T-helper 22 cell (primary cell): ENCODE measurements around the gene PATZ1.
"Not testable (repeated sequence)": the region's sequence is repeated elsewhere in the genome, so short reads cannot be mapped to it uniquely, and the experiment has no call there.

ENCODE experiments used
- DNase-seq: peaks from one replicate; pipeline ENCODE4 v3.0.0-alpha.2; 2020; ENCODE audit warnings: low read depth

The PATZ1 gene

DNA sequence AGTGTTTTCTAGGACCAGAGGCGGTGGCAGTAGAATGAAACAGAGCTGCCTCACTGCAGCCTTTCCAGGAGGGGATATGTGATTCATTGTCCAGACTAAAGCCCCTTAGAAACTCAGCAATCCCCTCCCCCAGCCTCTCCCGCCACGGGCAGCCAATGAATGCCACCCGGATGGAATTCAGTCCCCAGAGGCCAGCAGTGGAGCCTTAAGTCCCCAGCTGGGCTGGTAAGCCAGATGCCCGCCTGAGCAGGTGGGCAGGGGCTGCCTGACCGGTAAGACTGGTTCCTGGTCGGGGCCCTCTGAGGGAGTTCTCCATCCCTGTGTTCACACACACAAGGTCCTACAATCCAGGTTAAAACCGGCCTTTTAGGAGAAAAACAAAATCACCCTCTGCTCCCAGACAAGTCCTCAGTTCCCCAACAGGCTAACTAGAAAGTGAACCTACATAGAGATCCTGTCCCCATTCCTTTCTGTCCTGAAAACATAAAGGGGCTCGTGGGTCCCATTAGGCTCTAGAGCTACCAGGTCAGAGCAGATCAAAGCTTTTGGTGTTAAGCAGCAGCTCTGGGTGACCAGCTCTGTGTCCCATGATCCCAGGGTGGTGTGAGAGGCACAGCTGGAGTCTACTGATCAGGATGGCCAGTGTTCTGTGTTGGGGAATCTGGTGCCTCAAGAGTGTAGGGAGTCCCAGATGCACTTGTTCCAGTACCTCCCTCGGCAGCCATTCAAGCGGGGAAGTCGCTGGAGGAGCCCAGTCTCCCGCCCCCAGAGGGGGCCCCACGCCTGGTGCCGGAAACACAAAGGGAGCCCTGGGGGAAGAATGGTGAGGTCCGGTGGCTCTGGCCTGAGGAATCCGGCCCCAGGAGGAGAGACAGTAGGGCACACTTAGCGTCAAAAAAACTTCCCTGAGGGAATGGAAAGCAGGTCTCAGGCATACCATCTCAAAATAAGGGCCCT is 2.6 kb downstream of the PATZ1 start:
- DNase-seq, result no peak

DNA sequence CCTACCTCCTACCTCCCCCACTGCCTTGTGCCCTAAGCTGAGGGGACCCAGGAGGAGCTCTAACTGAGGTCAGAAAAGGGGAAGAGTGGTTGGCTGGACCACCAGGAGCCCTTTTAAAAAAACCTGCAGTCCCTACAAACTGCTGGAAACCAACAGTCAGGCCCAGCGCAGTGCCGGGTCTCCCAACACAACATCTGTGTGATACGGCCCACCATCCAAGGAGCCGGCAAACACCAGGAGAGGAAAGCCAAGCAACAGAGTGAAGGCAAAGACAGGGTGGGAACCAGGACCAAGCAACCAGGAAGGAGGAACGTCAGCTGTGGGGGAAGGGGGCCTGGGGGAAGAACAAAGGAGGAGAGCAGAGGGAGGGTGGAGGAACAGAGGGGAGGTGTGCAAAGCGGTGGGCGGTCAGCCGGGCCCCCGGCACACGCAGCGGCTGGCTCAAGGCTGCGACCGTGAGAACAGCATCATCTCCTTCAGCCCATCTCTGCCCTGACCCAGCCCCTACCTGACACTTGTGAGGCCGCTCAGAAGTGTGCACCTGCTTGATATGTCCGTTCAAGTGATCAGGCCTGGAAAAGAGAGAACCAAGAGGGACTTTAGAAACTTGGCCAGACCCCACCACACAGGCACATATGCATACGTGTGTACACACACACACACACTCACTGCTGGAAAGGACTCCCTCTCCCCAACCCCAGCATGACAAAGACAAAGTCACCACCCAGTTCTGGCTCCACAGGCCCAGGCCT is 3.6 kb downstream of the PATZ1 start:
- DNase-seq, result no peak

DNA sequence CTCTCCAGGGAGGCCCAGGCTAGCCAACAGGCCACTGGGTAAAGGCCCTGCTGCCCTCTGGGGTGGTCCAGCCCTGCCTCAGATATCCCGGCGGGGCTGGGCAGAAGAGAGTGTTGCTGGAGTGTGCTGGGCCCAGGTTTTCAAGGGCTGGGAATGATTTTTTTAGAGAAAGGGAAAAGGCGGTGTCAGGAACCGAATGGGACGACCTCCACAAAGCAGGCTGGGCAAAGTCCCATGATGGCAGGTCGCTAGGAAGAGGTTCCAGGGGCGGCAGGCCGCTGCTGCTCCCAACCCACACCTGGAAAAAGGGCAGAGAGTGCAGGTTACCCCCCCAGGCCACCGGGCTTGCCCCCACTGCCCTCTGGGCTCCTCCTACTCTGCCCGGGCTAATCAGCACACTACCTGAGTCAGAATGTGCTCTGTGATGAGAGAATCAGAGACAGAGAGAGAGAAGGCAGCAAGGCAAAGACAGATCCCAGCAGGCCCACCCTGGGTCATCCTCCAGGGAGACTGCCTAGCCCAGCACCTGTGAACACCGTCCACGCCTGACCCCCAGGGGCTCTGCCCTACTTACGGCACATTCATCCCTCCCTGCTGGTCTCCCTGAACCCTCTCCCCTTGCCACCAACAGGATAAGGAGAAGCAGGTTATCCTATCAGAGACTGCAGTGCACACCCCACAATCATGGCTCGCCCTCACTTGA is 4.6 kb downstream of the PATZ1 start:
- no peak for DNase-seq

DNA sequence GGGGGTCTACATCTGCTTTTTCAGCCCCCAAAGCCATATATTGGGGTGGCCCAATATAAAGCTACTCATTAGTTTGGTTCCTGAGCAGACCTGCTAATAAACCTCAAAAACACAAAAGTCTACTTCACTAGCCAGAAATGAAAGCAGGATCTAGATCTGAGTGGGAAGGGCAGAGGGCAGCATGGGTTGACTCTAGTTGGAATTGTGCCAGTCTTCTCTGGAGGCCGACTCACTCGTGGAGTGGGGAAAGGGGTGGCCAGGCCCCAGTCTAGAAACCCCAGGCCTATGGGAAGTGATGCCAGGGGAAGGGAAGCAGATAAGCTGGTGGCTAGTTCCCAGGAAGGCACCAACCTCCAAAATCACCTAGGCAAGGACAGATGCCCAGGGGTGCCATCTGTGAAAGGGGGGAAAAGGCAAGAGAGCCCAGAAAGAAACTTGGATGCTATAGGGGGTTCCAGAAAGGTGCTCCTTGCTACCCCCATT is 5.3 kb downstream of the PATZ1 start:
- no peak for DNase-seq

DNA sequence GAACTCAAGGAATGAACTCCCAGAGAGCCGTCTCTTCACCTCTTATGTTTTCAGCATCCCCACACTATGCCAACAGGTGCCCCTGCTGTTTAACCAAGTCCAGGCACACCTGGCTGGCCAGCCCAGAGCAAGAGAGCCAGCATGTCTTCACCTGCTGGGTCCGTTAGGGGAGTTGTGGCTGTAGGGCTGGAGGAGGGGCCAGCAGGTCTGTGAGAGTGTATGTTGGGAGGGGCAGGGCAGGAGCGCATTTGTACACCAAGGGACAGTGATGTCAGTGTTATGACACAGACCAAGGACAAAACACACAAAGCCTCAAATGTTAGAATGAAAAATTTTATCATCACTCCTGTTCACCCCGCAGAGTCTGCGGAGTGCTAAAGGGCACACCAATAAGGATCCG is 5.8 kb downstream of the PATZ1 start:
- no peak for DNase-seq

DNA sequence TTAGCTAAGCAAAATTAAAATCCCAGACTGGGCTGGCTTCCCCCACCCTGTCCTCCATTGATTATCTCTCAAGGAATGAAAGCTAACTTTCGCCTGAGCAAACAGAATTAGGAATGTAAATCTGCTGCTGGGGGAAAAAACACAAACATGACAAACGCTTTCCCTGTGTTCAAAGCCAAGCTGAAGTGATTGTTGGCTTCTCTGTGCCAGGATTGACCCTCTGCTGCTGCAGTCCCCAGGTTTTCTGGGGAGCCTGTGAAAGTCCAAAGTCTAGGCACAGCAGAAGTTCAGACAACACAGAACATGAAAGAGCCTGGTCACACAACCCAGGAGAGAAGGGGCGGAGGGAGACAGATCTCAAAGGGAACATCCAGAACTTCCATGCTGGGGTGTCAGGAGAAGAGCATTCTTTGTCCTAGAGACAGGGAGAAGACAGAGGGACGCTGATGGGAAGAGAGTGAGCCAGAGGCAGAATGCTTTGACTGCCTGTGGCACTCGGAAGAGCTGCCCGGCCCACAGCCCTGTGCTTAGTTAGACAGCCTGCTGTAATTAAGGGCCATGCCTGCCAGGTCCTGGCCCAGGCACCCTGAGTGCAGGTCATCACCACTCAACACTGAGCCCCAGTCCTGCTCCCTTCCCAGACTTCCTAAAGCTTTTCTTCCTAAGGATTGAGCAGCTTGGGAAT is 6.9 kb downstream of the PATZ1 start:
- no peak for DNase-seq

DNA sequence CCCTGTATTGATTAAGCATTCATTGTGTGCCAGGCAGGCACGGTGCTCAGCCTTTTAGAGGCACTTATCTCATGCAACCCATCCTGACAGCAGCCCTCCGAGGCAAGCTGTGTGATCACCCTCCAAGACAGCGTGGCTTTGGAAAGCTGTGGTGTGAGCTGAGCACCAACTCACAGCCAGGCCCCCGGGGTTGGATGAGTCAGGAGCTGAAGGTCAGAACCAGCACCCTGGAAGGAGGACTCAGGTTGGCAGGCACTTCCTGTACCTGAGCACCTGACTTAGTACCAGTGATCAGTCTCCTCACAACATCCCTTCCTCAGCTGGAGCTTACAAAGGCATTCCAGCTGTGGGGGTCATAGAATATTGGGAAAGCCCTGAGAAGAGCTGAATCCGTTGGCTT is 9.0 kb downstream of the PATZ1 start:
- no peak for DNase-seq

DNA sequence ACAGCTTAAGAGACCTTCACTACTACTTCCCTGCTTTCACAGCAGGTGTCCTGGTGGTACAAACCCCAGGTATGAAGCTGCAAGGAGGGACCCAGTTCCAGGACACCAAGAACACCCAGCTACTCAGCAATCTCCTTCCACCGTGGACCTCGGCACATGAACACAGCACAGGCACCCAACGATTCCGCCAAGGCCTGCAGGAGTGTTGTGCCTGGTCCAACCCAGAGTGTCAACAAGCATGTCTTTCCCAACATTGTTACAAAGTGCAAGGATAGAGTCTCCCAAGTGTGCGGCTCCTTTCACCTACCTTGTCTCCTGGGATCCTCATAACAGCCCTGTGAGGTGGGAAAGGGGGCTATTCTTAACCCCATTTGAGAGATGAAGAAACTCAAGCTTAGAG is 11.8 kb downstream of the PATZ1 start:
- no peak for DNase-seq

DNA sequence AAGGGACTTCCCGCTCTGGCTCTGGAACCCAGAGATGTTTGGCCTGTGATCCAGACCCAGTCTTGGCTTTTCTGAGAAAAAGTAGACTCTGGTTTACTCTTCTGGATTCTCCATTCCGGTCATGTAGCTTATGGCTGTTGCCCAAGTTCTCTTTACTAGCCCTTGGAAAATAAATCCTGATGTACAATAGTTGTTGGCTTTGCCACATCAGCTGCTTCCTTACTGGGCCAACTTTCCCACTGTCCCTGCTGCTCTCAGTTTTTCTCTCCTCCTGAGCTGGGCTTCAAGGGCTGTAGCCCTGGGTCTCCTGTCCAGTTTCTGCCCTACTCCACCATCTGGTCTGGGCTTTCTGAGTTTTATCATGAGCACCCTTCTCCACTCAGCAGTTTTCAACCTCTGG is 12.5 kb downstream of the PATZ1 start:
- DNase-seq, result no peak

DNA sequence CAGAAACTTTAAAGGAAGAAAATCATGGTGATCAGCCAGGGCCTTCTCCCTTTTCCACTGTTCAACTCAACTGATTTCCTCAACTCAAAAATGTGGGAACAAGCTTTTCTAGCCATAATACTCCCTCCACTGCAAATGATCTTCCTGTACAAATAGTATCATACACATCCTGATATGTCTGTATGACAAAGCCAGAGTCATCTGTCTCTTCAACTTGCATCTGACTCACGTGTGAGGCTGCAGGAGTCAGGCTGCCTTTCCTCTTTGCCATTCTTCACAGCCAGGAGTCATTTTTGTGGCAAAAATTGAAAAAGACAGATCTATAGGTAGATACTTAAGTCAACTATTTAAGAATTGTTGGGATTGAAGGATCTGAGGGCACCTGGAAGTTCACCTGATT is 13.3 kb downstream of the PATZ1 start:
- DNase-seq, result no peak

DNA sequence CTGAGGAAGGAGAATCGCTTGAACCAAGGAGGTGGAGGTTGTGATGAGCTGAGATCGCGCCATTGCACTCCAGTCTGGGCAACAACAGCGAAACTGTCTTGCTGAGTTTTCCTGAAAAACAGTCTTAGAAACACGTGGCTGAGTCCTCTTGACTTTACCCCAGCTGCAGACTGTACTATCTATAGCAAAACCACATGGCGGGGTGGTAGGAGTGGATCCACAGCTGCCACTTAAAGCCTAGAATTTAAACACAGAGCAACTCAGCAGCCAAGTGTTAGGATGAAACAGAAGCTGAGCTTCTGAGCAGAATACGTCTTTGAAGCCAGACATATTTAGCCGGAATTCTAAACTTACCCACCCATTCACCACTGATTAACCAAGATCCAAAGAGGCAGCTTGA is 14.1 kb downstream of the PATZ1 start:
- no peak for DNase-seq

DNA sequence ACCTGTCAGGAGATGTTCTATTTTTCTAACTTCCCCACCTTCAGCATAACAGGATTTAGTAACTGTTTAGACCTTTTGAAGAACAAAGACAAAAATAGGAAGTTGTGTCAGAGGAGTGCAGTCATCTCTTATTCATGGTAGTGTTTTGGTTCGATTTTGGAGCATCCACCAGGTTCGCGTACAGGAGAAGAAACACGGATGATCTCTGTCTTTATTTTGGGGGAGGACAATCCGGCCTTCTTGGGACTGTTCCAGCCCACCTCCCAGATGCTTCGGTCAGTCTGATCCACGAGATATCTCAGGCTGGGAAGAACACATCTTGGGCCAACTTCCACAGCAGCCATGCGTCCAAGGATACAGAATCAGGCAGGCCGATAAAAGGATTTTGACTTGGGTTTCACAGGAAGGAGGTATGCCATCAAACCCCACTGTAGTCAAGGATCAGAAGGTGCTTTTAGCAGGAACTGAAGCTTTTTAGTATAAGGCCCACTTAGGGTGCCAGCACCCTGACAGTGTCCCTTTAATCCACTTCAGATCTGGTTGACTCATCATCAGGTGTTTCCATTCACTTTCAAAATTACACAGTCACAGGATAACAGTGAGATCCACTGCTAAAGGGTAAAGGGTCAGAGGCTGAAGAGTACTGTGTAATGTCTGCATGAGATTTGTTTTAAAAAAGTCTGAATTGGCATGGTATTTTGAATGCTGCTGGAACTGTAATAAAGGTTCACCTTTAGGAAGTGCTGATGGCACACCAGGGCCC is 16.5 kb downstream of the PATZ1 start:
- DNase-seq, result no peak

DNA sequence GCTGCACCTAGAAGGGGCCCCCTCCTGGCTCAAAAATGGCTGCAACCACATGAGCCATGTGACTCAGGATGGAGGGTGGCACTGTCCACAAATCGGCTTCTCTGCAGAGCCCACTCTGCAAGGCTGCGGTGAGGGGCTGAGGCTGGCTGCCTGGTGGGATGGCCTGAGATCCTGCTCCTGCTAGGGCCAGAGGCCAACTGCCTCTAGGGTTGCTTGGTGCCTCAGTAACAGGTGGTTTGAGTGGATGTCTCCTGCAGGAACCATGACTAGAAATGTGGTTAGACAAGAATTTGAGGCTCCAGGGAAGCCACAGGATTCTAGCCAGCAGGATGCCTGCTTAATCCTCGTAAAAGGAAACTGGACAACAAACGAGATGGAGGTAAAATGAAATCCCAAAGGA is 17.1 kb downstream of the PATZ1 start:
- DNase-seq, result no peak

DNA sequence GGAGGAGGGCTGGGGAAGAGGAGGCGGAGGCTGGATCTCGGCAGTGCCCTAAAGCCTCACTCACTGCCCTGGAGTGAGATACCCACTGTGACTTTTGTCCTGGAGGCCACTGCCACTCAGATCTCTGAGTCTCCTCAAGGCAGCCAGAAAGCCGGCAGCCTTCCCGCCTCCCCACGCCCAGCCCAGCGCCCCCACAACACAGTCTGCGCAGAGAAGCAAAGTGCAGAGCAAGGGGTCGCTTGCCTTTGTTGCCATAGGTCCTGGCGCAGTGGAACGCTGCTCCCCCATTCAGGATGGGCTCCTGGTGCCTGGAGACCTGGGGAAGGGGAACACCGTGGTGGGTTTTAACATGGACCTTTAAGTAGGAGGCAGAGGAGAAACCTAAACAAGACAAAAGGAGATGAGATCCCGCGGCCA is 17.6 kb downstream of the PATZ1 start:
- DNase-seq, result no peak

DNA sequence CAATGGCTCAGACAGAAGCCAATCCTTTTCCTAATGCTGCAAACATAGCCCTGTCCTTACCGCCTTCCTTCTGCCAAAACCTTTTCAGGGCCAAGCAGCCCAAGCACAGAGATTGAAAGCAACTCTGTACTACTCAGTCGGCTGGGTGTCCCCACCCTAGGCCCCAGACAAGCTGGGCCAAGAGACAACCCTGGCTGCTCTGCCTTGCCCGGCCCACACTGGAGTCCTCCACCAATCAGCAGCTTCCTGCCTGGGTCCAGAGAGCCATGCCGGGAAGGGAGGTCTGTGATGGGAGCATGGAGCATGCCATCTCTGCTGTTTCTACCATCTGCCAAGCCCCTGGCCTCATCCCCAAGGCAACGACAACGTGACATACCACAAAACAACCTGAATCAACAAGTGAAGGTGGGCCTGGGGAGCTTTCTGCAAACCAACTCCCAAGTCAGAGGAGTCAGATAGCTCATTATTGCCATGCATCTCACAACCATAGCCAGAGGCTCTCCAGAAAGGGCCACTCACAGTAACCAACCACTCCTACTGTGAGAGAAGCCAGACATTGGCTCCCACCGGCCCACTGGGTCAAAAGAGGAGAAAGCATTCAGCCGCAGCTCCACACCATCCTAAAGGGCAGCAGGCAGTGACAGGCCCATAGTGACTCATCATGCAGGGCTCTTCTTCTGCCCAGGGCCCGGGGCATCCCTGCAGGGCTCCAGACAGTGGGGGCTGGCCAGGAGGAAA is 18.2 kb downstream of the PATZ1 start:
- DNase-seq, result no peak

DNA sequence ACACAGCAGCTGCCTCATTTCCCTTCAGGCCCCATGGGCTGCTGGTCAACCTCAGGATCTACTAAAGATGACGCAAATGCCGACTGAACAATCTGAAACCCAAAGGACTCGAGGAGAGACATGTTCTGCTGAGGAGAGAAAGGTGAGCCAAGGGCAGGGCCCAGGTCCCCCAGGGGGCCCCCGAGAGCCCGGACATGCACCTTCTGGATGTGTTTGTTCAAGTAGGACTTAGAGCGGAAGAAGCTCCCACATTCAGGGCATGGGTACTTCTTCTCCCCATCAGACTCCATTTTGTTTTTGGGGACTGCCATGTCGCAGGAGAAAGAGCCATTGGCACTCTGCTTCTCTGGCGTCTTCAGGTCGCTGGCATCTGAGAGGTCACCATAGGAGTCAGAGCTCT is 19.3 kb downstream of the PATZ1 start:
- no peak for DNase-seq

DNA sequence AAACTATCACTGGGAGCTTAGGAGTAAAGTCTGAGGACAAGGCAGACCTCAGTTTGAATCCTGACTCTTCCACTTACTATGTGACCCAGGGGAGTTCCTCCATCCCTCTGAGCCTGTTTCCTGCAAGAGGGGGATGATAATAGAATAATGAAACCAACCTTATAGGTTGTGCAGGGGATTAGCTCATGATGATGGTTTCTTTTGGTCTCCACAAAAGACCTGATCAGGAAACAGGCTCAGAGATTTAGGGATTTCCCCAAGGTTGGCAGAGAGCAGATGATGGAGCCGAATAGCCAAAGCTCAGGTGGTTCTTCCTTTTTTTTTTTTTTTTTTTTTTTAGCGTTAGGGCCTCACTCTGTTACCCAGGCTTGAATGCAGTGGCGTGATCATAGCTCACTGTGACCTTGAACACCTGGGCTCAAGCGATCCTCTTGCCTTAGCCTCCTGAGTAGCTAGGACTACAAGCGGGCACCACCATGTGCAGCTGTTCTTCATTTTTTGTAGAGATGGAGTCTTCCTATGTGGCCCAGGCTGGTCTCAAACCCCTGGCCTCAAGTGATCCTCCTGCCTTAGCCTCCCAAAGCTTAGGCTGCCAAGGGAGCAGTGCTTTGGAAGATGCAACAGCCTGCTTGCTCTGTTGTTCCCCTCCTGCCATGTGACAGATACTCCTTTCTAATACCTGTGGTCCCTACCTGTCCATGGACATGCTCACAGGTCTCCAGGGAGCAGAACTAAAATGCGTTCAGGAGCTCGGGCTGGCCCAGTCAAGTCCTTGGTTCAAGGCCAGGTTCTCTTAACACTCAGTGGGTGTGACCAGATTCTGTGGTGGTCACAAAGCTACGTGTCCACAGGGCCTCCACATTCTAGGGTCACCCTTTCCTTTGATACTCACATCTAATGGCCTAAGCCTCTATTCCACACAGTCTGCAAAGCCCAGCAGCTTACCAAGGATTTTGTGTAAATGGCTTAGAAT is 22.3 kb downstream of the PATZ1 start:
- no peak for DNase-seq

DNA sequence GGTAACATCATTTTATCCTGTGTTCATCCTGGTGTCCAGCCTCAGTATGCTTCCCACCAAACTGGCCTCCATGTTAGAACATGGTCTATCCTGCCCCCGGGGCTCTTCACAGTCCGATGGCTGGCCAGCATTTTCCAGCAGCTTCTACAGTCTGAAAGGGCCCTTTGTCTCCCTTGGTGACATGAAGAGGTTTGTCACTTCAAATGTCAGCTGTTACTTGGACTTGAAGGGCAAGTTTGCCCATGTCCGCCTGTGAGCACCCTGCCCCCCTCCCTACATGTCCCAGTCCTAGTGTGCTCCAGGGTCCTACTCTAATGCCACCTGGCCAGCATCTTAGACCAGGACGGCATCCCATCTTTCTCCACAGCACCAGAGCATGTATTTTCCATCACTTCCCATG is 24.7 kb downstream of the PATZ1 start:
- DNase-seq, result no peak

DNA sequence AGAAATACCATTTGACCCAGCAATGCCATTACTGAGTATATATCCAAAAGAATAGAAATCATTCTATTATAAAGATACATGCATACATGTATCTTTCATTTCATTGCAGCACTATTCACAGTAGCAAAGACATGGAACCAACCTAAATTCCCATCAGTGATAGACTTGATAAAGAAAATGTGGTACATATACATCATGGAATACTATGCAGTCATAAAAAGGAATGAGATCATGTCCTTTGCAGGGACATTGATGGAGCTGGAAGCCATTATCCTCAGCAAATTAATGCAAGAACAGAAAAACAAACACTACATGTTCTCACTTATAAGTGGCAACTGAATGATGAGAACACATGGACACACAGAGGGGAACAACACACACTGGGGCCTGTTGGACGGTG is 31.9 kb downstream of the PATZ1 start:
- not testable (repeated sequence) for DNase-seq
